HFF-Myc (cell line): Measurements from ENCODE around the gene RASSF10.

Experiments
- DNase-seq: peaks from one replicate; pipeline ENCODE4 v3.0.0-alpha.2; 2011; ENCODE audit warnings: low read depth; ENCODE audit errors: extremely low read depth
- H3K4me3 ChIP-seq: replicated peaks from 2 replicates; pipeline ENCODE4 v1.5.1; 2011; ENCODE audit warnings: low read depth, mild to moderate bottlenecking, control low read depth, low read length
- TF ChIP-seq, protein P1 (sequence below): IDR thresholded peaks from 2 replicates; pipeline ENCODE4 v1.5.1; 2012; ENCODE audit warnings: mild to moderate bottlenecking, low read depth, low read length, control low read depth; ENCODE audit errors: missing control alignments

RASSF10 gene

DNA sequence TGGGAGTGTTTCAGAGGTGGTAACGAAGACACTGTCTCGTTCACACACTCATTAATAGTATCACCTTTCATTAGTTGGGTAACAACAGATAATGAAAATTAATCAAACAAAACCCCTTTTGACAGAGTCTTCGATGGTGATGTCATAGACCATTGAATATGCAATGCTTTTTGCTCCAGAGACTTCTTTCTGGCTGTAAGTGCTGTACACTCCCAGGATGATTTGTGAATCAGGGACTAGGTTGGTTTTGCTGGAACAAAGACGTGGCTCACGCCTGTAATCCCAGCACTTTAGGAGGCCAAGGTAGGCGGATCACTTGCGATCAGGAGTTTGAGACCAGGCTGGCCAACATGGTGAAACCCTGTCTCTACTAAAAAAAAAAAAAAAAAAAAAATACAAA, 9.5 kb upstream of the RASSF10 start:
- DNase-seq, result no peak
- TF ChIP-seq, protein P1, sequence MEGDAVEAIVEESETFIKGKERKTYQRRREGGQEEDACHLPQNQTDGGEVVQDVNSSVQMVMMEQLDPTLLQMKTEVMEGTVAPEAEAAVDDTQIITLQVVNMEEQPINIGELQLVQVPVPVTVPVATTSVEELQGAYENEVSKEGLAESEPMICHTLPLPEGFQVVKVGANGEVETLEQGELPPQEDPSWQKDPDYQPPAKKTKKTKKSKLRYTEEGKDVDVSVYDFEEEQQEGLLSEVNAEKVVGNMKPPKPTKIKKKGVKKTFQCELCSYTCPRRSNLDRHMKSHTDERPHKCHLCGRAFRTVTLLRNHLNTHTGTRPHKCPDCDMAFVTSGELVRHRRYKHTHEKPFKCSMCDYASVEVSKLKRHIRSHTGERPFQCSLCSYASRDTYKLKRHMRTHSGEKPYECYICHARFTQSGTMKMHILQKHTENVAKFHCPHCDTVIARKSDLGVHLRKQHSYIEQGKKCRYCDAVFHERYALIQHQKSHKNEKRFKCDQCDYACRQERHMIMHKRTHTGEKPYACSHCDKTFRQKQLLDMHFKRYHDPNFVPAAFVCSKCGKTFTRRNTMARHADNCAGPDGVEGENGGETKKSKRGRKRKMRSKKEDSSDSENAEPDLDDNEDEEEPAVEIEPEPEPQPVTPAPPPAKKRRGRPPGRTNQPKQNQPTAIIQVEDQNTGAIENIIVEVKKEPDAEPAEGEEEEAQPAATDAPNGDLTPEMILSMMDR, result no peak
- no peak overlapping the region for H3K4me3 ChIP-seq

DNA sequence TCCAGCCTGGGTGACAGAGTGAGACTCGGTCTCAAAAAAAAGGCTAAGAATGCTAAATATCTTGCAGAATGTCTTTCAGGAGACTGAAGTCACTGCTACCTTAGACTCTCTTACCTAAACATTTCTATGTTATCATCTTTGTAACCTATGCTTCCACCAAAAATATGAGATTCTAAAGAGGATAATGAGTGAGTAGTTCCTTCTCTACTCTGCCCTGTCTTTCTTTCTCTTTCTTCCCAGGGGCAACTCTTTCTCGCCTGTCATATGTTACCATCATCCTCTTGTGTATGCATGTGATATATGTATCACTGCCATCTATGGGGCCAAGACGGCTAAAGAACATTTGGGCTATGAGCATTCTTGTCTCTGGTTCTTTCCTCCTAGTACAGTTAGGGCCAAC, 9.0 kb upstream of the RASSF10 start:
- TF ChIP-seq, protein P1, result no peak
- no peak for DNase-seq
- no peak overlapping the region for H3K4me3 ChIP-seq

DNA sequence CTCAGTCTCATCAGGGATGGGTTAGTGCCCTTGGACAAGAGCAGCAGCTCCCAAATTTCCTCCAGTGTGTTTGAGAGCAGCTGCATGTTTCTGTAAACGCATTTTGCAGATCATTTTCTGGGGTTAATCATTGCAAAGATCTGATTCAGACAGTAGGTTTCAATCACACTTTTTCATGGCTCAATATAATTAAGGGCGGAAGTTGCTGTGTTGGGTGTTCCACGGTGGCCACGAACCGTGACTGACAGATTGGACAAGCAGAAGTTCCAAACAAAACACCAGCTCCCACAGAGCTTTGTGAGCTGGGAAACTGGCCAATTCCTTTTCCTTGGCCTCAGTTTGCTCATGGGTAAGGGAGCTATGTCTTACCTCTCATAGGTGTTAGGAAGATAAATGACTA, 8.4 kb upstream of the RASSF10 start:
- H3K4me3 ChIP-seq, result no peak overlapping the region
- no peak for DNase-seq

DNA sequence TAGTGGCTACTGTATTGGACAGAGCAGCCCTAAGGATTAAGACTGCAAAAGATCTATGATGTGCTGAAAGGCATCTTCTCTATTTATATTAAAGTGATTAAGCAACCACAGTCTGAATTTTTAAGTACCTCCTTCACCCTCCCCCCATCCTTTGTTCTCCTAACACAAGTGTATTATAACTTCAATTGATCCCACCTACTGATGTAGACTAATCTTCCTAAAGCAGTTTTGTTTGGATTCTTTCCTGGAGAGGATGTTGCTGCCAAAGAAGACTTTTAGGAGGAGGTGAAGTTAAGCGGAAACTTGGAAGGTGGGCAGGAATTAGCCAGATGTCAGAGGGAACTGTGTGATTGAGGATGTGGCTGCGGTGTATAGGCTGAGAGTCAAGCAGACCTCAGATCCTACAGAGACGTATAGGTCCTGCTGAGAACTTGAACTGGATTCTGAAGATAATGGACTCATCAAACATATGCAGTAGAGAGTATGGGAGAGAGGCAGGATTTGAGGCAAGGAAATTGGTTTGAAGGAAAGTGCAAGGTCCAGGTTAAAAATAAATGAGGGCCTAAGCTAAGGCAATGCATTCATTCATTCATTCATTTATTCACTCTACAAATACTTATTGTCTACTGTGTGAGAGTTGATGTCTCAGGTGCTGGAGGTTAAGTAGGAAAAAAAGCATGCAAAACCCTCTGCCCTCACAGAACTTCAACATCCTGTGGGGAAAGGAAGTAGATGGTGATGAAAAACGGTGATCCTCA, 5.2 kb upstream of the RASSF10 start:
- DNase-seq, result no peak
- H3K4me3 ChIP-seq, result no peak overlapping the region
- TF ChIP-seq, protein P1, result no peak

More for the DNA sequence above, 8.4 kb upstream of the RASSF10 start:
- TF ChIP-seq, protein P1, result no peak

DNA sequence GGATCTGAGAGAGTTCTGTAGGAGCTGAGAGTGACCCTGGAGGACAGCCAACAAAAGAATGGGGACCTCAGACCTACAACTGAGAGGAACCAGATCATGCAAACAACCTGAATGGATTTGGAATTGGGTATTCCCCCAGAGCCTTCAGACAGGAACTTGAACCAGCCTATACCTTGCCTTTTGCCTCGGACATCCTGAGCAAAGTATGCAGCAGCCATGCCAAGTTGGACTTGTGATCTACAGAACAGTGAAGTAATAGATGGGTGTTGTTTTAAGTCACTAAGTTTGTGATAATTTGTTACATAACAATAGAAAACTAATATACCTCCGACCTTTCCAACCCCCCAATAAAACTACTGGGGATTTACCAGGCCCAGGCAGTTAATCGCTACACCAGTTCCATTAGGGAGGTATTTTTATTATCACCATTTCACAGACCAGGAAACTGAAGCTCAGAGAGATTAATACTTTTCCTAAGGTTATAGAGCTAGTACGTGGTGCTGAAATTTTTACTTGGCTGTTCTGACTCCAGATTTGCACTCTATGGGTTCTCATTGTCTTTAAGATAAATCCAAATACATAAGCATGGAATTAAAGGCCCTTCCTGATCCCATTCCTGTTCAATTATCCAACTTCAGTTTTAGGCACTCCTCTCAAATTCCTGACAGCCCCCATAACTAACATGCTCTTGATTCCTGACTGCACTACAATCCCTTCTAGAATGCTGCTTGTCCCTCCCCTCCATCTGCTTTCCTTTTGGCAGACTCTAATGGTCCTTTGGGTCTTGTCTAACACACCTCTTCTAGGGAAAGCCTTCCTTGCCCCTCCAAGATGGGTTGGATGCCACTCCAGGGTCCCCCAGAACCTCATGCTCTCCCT, 1.7 kb upstream of the RASSF10 start:
- H3K4me3 ChIP-seq, result no peak overlapping the region

DNA sequence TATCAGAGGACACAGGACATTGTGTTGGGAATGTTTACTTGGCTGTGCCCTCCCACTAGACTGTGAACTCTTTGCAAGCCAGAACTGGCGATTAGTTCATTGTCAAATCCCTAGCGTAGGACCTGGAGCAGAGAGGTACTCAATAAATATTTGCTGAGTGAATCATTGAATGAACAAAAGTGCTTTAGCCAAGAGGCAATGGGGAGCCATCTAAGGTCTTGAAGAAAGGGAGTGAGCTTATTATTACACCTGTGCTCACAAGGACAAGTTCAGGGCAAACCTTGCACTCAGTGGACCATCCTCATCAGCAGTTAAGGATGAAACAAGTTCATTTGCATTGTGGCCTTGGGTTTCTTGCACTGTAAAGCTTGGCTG, 1.1 kb upstream of the RASSF10 start:
- DNase-seq, result no peak
- H3K4me3 ChIP-seq, result no peak overlapping the region
- TF ChIP-seq, protein P1, result no peak

More for the DNA sequence above, 1.7 kb upstream of the RASSF10 start:
- no peak for DNase-seq
- TF ChIP-seq, protein P1, result no peak
